ENCODE data around the gene PRKN.
A peak's percentile ranks its signal among the peaks of the same experiment; 100 is the strongest.

PRKN gene

DNA sequence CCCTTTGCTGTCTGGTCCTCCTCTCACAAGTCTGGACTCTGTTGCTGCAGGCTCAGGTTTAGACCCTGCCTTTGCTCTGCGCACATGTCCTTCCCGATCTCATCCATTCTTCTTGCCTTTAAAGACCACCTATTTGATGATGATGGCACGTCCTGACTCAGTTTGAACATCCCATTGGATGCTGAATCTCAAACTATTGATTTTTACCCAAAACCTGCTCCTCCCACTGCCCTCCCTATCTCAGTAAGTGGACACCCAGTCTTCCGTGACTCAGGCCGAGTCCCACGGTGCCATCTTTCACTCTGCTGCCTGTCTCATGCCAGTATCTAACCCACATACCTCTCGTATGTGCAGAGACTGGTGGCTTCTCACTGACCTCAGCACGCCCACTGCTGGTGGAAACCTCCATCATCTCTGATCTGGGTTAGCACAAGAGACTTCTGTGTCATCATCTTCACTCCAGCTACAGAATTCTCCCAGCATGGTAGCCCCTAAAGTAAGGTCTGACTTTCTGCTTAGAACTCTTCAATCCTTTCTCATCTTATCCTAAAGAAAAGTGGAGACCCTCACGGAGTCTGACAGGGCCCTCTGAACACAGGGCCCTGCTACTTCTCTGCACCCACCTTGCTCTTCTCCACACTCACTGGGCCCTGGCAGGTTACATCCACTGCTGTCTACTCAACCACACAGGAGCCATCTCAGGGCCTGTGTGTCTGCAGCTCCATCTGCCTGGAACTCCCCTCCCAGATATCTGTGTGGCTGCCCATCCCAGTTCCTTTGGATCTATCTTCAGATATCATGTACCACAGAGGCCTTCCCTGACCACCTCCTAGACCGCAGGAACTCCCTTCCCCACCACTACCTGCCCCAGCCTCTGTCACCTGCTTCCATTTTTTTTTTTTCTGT lies 1066.6 kb downstream of the PRKN start:
- FAIRE-seq, result no peak
- no peak for DNase-seq (ENCODE audit: insufficient read length, low spot score)

DNA sequence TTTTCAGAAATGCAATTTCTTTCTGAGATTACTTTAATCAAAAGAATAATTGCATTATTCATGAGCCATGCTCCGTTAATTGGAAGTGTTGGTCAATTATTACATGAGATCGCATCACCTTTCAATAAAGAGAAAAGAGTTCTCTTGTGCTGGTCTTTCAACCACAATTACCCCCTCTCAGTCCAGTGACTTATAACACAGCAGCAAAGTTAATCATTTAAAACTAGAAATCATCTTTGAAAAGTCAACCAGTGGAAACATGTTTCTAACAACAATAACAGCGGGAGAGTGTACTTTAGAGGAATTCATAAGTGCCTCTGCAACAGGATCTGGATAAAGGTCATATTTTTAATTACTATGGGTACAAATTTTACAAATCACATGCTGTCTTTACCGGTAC lies 1069.4 kb downstream of the PRKN start:
- no peak for DNase-seq (ENCODE audit: insufficient read length, low spot score)
- no peak for FAIRE-seq

DNA sequence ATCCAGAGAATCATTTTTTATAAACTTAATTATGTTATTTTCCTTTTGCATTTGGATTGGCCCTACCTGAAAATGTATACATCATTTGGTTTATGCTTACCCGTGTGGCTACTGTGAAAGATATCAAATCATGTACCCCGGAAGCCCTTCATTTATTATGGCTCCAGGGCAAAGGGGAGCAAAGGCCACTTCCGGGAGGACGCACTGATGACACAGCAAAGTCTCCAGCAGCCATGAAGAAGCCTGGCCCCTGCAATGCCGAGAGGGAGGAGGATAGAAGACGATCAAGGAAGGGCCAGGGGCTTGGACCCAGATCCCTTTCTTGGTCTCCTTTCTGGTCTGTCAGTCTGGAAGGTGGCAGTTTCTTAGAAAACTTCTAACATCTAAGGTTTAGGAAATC lies 1073.4 kb downstream of the PRKN start:
- DNase-seq (ENCODE audit: insufficient read length, low spot score) (no peak), FAIRE-seq (no peak)

DNA sequence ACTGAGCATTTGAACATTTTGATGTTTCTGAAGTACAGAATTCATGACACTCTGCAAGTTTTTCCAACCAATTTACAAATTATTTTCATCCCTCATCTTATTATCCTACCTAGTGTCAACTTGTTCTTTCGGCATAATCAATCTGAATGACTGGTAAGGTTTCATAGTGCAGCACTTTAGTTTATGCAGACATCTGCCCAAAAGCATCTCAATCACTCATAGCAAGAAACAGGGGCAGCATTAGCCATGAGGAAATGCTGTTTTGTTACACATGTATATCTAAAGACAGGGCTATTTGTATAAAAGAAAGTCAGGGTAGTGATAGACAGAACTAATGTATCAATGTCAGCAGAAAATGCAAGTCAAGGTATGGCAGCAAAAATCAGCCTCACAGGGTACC lies 1075.6 kb downstream of the PRKN start:
- no peak for FAIRE-seq
- DNase-seq (ENCODE audit: insufficient read length, low spot score), result no peak

DNA sequence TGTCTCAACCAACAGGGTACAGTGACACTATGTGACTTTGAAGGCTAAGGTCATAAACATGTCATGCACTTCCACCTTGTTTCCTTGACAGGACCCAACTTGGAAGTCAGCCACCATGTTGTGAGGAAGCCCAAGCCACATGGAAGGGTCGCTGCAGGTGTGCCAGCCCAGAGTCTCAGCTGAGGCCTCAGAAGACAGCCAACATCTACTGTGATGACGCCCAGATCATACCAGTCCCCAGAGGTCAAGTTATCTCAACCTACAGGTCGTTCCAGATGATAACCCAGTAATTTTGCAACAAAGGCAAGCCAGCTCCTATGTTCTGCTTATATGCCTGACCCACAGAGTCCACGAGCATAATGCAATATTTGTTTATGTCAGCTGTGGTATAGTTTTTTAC lies 1077.7 kb downstream of the PRKN start:
- no peak for DNase-seq (ENCODE audit: insufficient read length, low spot score)
- no peak for FAIRE-seq

DNA sequence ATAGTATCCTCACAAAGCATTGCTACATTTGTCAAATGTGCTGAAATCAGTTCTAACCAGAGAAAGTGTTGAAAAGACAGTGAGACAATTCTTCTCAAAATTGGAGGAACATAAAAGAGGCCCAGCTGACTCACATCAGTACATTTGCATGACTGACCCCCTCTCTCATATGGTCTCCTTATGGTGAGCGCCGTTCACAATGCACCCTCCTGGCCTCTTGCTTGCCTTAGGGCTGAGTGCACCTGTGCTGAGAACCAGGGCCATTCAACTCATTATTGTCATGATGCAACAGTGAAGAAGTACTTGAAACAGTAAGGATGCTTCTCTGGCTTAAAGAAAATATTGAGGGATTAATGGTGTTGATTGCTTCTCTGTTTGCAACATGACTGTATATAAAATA lies 1078.5 kb downstream of the PRKN start:
- no peak for FAIRE-seq

DNA sequence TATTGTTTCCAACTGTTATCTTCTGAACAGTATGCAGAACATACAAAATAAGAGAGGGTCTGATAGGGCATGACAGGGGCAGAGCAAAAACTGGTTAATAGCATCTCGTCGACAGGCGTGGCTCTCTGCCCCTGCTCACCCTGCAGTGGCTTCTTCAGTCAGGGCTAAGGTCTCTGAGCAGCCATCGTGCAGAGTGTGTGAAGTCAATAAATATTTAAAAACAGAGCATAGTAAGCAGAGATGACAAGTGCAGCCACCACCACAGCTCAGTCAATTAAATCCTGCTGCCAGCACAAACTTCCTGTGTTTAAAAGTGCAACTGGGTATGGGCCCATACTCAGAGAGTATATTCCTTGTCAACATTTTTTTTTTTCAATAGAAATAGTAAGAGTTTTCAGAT lies 1080.3 kb downstream of the PRKN start:
- no peak for DNase-seq (ENCODE audit: insufficient read length, low spot score)
- FAIRE-seq, result no peak

More for the DNA sequence above, 1078.5 kb downstream of the PRKN start:
- no peak for DNase-seq (ENCODE audit: insufficient read length, low spot score)

DNA sequence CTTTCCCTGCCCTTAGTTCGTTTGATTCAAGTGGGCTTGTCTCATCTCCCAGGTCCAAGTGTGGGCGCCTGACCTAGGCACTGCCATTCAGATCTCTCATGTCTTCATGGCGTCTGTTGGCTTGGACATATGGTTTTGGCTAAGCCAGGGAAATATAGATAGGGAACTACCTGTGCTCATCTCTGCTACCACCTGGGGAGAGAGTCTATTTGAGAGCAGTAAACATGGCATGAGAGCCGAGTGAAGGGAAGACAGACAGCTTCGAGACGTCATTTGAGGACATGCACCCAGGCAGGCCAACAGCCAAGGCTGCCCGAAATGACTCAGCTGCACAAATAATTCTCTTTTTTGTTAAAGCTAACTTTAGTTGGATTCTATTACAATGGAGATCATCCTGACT lies 1083.0 kb downstream of the PRKN start:
- FAIRE-seq (no peak), DNase-seq (ENCODE audit: insufficient read length, low spot score) (no peak)

DNA sequence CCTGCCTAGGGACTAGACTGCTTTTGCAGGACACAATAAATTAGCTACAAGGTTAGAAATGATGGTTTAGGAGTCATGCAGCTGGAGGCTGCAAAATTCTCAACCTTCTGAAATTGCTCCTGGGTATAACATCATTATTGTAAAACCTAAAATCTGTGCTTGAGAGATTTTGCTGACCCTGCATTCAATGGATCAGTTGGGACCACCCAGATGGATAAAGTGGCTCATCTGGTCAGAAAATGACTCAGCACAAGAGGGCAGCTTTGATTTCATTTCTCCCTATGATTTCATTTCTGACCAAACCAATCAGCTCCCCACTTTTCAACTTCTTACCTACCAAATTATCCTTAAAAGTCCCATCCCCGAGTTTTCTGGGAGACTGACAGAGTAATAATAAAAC lies 1086.4 kb downstream of the PRKN start:
- FAIRE-seq (no peak), DNase-seq (ENCODE audit: insufficient read length, low spot score) (no peak)

DNA sequence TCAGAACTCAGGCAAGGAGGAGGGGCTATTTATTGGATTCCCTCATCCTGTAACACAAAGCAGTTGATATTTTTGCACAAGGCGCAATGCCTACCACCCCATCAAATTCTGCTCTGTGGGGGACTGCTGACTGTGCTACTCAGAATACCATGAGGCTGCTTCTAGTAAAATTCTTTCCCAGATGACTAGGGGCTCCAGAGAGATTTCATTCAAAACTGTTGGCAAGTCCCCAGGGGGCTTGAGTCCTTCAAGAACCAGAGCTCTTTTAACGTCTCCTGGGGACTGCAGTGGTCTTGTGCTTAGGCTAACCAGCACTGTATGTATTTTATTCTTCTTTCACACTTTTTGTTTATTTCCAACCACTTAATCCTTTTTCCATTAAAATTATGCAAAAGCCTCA lies 1087.8 kb downstream of the PRKN start:
- DNase-seq (ENCODE audit: insufficient read length, low spot score) (no peak), FAIRE-seq (no peak)

DNA sequence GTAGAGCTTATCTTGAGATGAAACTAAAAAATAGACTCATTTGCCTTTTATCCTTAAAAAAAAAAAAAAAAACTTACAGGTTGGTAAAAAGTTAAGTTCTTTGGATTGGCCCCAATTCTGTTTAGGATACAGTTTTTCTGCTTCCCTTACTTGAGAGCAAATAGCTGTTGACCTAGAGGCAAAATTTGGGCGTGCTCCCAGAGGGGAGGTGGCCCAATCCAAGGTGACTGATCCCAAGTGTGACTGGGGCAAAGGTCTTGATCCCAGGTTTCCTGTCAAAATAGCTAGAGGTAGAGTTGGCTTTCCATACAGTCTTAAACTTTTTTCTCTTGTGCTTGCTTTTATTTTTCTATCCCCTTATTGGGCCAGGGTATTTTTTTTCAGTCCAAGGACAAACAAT lies 1089.9 kb downstream of the PRKN start:
- DNase-seq (ENCODE audit: insufficient read length, low spot score) (no peak), FAIRE-seq (no peak)

DNA sequence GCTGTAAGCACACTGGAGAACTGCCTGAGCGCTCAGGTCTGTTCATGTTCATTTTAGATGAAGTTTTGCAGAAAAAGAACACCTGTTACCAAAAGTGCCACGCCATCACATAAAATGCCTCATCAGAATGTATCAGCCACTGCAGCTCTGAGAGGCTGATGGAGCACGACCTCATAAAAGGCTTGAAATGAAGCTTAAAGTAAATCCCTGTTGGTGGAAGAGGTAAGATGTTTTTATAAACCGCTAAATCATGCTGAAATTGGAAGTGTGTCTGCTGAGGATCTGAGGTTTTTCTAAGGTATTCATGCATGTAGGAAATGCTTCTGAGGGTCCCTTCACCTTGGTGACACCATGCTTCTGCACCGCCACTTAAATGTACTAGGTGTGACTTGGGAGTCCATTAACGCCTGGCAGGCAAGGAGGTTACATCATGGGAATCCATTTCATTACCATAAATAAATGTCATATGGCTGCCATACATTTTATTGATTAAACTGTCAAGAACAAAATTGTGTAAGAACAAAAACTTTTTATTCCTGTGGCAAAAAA lies 1090.6 kb downstream of the PRKN start:
- DNase-seq (ENCODE audit: insufficient read length, low spot score) (no peak), FAIRE-seq (no peak)

DNA sequence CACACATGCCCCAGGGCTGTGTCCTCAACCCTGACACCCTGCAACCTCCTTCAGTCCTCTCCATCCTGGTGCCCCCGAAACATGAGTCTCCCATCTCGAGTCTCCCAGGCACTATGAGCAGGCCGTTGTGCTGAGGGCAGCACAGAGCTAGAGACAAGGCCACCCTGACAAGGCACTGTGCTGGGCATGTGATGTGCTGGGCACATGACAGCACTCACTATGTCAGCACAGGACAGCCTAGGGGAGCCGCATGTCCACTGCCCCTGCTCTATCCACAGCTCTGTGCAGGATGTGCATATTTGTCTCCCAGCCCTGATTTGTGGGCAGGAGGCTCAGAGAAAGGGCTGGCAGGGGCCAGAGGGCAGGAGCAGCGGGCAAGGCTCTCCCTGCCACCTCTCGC lies 1091.6 kb downstream of the PRKN start:
- DNase-seq (ENCODE audit: insufficient read length, low spot score) (no peak), FAIRE-seq (no peak)

DNA sequence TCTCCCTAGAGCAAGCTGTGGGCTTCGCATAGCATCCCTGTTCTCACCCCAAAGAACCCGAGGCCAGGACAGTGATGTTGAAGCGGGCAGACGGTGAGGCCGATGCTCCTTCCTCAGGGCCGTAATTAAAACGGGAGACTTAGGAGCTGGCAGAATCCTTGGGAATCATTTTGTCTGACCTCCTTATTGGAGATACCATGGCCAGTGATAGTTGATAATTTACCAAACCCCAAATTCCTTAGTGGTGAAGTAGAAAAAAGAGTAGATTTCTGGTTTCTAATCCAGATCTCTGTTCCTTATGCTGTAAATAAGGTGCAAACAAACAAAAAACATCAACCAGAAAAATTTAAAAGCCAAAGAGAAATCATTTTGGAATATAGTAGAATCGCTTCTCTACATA lies 1092.7 kb downstream of the PRKN start:
- FAIRE-seq (no peak), DNase-seq (ENCODE audit: insufficient read length, low spot score) (no peak)

DNA sequence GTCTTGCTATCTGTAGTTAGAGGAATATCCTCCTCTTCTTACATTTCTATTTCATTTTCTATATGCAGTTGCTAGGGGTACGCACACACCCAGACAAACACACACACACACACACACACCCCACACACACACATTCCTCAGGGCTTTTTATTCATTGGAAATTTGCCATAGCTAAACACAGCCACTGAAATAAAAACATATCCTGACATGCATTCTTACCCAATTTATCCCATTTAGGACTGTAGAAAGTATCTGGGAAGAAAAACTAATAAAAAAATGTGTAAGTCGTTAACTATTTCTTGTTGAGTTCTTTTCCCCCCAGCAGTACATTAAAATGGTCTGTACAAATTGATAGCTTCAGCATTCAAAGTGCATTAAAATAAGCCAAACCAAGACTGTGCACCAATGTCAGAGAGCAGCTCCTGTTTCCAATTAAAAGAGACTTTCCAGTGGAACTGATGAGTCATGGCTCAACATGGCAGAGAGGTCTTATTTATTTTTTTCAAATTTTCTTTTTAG lies 1095.8 kb downstream of the PRKN start:
- FAIRE-seq (no peak), DNase-seq (ENCODE audit: insufficient read length, low spot score) (no peak)

DNA sequence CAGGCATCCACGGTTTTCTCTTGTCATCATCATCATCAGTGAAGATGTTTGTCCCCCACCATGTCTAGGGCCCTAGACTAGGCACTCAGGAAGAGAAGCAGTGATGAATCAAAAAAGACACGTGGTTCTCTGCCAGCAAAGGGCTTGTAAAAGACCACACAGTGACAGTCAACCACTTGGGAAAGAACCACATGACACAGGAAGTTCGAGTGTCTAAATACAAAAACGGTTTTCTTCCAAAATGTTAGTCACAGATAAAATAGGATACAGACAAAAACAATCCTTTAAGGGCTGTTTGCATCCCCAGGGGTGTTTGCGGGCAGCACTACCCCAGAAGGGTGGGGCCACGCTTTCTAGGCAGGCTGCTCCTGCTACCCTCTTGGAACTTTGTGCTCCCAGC lies 1096.9 kb downstream of the PRKN start:
- FAIRE-seq (no peak), DNase-seq (ENCODE audit: insufficient read length, low spot score) (no peak)

DNA sequence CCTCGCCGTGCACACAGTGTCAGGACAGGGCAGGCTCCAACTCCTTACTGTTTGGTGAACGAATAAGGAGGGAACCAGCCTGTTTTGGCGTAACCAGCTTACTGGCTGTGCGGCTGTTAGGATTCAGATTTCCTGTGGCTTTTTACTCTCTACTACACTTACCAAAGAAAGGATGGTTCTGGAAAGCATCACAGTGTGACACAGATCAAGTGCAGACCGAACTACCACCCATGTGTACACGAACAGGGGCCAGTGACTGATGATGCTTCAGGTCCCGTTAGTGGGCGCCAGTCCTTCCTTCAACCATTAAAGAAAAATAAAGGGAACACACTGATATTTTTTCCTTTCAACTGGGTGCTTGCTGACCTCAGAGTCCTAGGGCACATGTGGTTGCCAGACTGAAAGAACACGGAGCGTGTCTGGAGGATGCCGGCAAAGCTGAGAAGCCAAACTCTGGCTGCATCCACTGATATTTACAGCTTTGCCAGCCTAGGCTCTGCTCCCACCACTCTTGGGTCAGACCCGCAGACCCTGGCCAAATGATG lies 1101.4 kb downstream of the PRKN start:
- DNase-seq (ENCODE audit: insufficient read length, low spot score) (no peak), FAIRE-seq (no peak)

DNA sequence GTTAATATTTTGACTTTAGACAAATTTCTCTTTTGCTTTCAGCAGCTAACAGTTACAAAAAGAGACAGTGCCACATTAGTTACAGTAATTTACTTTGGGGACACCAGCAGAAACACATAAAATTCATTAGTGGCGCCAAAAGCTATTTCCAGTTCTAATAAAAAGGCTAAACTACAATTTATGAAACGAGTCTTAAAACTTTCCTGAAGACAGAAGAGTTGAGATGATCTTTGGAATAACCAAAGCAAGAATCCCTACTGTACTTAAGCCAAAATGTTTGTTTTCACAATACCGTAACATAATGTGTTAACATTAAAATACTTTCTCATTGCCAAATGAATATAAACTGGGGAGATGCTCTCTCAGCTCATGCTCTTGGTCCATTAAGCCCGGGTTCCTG lies 1103.5 kb downstream of the PRKN start:
- DNase-seq (ENCODE audit: insufficient read length, low spot score) (no peak), FAIRE-seq (no peak)

DNA sequence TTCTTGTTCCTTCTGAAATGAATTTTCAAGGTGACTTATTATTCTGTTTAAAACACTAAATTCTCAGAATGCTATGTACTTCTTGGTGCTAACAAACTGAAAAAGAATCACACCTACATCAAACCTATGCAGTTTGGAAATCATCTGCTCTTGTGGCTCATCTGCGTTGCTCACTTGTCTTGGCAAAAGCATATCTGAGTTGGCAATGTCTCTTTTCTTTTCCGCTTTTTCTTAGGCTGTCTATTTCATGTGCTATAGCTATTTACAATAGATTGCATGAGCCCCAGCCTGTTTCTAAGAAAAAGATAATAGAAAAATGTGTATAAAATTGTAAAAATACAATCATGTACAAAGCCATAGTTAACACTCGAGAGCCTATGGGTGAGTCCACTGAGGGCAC lies 1104.8 kb downstream of the PRKN start:
- no peak for FAIRE-seq

DNA sequence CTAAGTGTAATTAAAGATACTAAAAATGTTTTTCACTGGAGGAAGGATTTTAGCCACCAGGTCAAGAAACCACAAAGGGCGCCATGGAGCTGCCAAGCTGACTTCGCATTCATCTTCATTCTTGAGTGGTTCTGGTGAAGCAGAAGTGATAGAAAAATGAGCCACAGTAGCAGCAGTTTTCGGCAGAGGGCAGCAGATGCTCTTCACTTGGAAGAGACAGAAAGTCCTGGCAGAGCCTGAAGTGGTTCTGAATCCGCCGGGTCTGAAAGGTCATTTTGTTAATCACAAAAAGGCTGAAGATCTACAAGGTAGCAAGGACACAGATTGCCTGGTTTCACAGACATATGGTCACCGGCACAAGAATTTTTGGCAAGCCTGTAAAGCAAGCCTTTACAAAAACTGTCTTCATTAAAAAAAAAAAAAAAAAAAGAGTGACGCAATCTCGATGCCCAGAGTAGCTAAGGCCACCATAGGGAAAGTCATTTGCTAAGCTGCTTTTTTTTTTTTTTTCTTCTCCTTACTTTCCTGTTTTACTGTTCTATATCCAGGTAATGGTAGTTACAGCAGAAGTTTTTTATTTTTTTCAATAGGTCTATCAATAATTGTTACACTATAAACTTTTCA lies 1108.6 kb downstream of the PRKN start:
- DNase-seq (ENCODE audit: insufficient read length, low spot score) (peak; percentile 26), FAIRE-seq (no peak)

More for the DNA sequence above, 1104.8 kb downstream of the PRKN start:
- no peak for DNase-seq (ENCODE audit: insufficient read length, low spot score)

DNA sequence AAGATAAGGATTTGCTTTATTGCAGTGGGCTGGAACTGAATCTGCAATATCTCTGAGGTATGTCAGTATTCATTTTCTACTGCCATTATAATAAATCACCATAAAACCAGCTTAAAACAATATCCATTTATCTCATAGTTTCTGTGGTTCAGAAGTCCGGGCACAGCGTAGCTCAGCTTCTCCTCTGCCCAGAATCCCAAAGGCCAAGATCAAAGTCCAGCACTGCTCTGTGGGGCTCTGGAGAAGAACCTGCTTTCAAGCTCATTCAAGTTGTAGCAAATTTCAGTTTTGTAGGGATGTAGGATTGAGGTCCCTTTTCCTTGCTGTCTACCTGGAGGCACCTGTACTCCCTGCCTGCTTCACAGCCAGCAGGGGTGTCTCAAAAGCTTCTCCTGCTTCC lies 1113.9 kb downstream of the PRKN start:
- DNase-seq (ENCODE audit: insufficient read length, low spot score) (no peak), FAIRE-seq (no peak)

DNA sequence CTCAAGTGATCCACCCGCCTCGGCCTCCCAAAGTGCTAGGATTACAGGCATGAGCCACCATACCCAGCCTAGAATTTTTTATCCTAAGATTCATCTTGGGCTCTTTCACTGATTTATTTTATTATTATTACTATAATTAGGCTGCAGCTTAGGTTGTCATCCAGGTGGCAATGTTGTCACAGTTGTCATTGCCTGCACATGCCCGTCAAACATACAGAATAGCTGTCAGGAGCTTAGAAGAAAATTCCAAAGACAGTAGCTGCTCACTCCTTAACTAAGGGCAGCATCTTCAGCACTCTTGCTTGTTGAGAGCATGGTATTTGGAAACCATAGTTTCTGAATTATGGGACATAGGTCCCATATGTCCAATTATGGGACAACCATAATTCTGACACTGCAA lies 1118.8 kb downstream of the PRKN start:
- no peak for FAIRE-seq

More for the DNA sequence above, 1118.8 kb downstream of the PRKN start:
- DNase-seq (ENCODE audit: insufficient read length, low spot score), result no peak
